NCI-H1417 treated with DMSO at 0.1 percent for 48 hours (cell line): ENCODE measurements around the gene ALOX5AP.
A peak's percentile ranks its signal among the peaks of the same experiment; 100 is the strongest.

Source experiments
- DNase-seq: peaks from one replicate; lab custom pipeline; 2025; lab: John Stamatoyannopoulos, UW

The ALOX5AP gene

GRCh38 chr13:30714629-30715371, 20.5 kb upstream of the ALOX5AP start:
- DNase-seq: no peak

GRCh38 chr13:30715372-30715756, 20.0 kb upstream of the ALOX5AP start:
- no peak for DNase-seq

GRCh38 chr13:30715837-30716236, 19.5 kb upstream of the ALOX5AP start:
- DNase-seq: no peak

- no peak for DNase-seq
Observed at GRCh38 chr13:30718661-30719524, 16.4 kb upstream of the ALOX5AP start.

- DNase-seq: no peak
Observed at GRCh38 chr13:30719525-30719914, 15.8 kb upstream of the ALOX5AP start.

- no peak for DNase-seq
Observed at GRCh38 chr13:30720172-30720869, 15.0 kb upstream of the ALOX5AP start.

GRCh38 chr13:30721936-30722335, 13.4 kb upstream of the ALOX5AP start:
- DNase-seq: no peak

- DNase-seq: no peak
Observed at GRCh38 chr13:30722361-30722760, 13.0 kb upstream of the ALOX5AP start.

GRCh38 chr13:30724778-30725177, 10.6 kb upstream of the ALOX5AP start:
- DNase-seq: no peak

GRCh38 chr13:30725326-30726085, 9.8 kb upstream of the ALOX5AP start:
- DNase-seq: no peak

GRCh38 chr13:30726192-30726591, 9.2 kb upstream of the ALOX5AP start:
- no peak for DNase-seq

GRCh38 chr13:30727491-30728355, 7.6 kb upstream of the ALOX5AP start:
- DNase-seq: no peak

GRCh38 chr13:30729801-30730200, 5.5 kb upstream of the ALOX5AP start:
- DNase-seq: no peak

GRCh38 chr13:30730526-30730925, 4.8 kb upstream of the ALOX5AP start:
- DNase-seq: peak; percentile 8

- no peak for DNase-seq
Observed at GRCh38 chr13:30731361-30732045, 3.8 kb upstream of the ALOX5AP start.

GRCh38 chr13:30732046-30732390, 3.3 kb upstream of the ALOX5AP start:
- no peak for DNase-seq

GRCh38 chr13:30734439-30734838, 904 bp upstream of the ALOX5AP start:
- no peak for DNase-seq

GRCh38 chr13:30735872-30736175, 481 bp downstream of the ALOX5AP start:
- DNase-seq: no peak

- no peak for DNase-seq
Observed at GRCh38 chr13:30736461-30737320, 1.3 kb downstream of the ALOX5AP start.
